ENCODE data around the gene COL26A1.

The COL26A1 gene

DNA sequence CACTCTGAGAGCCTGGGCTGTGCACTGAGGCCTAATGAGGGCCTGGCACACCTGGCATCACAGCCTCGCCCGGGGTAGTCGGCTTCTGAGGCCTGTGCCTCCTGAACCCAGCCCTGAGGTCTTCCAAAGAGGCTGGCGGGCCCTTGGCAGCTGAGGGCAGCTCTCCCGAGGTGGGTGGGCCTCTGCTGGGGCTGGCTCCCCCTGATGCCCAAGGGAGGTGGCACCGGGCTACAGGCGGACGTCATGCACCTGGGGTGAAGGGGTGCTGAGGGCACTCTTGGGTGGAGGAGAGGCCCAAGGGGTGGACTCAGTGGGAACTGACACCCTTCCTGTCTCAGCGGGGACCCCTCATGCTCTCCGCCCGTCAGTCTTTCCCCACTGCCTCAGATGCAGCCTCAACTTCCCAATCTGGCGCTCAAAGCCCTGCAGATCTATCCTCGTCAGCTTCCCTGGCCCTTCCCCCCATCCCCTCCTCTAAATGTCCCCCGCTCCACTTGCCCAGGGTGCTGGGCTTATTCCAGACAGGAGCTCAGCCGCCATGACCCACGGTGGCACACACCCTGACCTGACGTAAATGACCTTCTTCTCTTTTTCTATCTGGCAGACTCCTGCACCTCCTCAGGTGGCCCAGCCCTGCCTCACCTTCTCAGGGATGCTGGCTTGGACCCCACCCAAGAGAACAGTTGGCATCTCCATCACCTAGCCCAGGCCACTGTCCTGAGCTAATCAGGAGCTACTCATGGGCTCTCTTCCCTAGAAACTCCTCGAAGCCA is 228.2 kb downstream of the COL26A1 start:
- H3K27ac ChIP-seq (ENCODE audit: extremely low read depth, low read depth, low read length): no peak overlapping the region
- H3K36me3 ChIP-seq (ENCODE audit: control insufficient read depth in 2 of 2, insufficient read depth in 1 of 2, low read length in 2 of 2): no peaks in the 10 kb centered on the region
- no peak overlapping the region for H3K4me3 ChIP-seq (ENCODE audit: low read depth, low read length)
- no peaks in the 10 kb centered on the region for H3K4me1 ChIP-seq (ENCODE audit: control insufficient read depth, insufficient read depth, low read length)
- H3K9me3 ChIP-seq (ENCODE audit: control insufficient read depth, insufficient read depth, low read depth, low read length): no peaks in the 10 kb centered on the region
- ChIA-PET CTCF (interaction anchor here (1.1 kb wide), 1 partner anchor 12 kb away, joined by 5 read pairs; no protein-coding TSS in a partner anchor), POLR2A (no interaction called here)
- TF ChIP-seq ZFP69B (tag by site-specific recombination; IDR thresholded peaks at IDR 0.05): no peak
- TF ChIP-seq TRIM28 (IDR thresholded peaks at IDR 0.05; ENCODE audit: borderline replicate concordance, low read length): no peak
- TF ChIP-seq ZNF530 (tag by site-specific recombination; IDR thresholded peaks at IDR 0.05; ENCODE audit: low read depth): no peak
- no peak for TF ChIP-seq ZNF629 (tag by site-specific recombination; IDR thresholded peaks at IDR 0.05)
- TF ChIP-seq ZNF426 (tag by site-specific recombination; IDR thresholded peaks at IDR 0.05): no peak
- TF ChIP-seq ZNF18 (tag by site-specific recombination; IDR thresholded peaks at IDR 0.05): no peak
- no peak for TF ChIP-seq OVOL3 (tag by site-specific recombination; IDR thresholded peaks at IDR 0.05)
- no peak for TF ChIP-seq ZNF776 (tag by site-specific recombination; IDR thresholded peaks at IDR 0.05; ENCODE audit: borderline replicate concordance)
- TF ChIP-seq ZNF660 (tag by site-specific recombination; IDR thresholded peaks at IDR 0.05): no peak
- no peak for TF ChIP-seq ZNF792 (tag by site-specific recombination; IDR thresholded peaks at IDR 0.05)
- no peak for TF ChIP-seq ZFHX2 (tag by site-specific recombination; conservative IDR thresholded peaks at IDR 0.05)
- no peak for TF ChIP-seq ZNF549 (tag by site-specific recombination; IDR thresholded peaks at IDR 0.05)

DNA sequence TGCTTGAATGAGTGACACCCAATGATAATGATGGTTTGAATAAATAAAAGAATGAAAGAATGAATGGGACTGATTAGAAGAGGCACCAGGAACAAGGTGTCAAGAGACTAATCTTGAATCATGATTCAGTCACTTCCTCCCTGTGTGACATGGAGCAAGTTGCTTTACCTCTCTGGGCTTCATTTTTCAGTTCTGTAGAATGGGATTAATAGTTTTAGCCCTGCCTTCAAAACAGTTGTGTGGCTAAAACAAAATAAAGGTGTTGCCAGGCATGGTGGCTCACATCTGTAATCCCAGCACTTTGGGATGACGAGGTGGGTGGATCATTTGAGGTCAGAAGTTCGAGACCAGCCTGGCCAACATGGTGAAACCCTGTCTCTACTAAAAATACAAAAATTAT is 228.8 kb downstream of the COL26A1 start:
- CTCF ChIA-PET: interaction anchor here (1.1 kb wide), 1 partner anchor 11 kb away, joined by 5 read pairs; no protein-coding TSS in a partner anchor
- no peak overlapping the region for H3K4me3 ChIP-seq (ENCODE audit: low read depth, low read length)
- TF ChIP-seq ZNF677 (tag by site-specific recombination; IDR thresholded peaks at IDR 0.05): no peak
- H3K4me1 ChIP-seq (ENCODE audit: control insufficient read depth, insufficient read depth, low read length): no peaks in the 10 kb centered on the region
- H3K9me3 ChIP-seq (ENCODE audit: control insufficient read depth, insufficient read depth, low read depth, low read length): no peaks in the 10 kb centered on the region
- POLR2A ChIA-PET: no interaction called here
- no peaks in the 10 kb centered on the region for H3K36me3 ChIP-seq (ENCODE audit: control insufficient read depth in 2 of 2, insufficient read depth in 1 of 2, low read length in 2 of 2)
- H3K27ac ChIP-seq (ENCODE audit: extremely low read depth, low read depth, low read length): no peak overlapping the region

DNA sequence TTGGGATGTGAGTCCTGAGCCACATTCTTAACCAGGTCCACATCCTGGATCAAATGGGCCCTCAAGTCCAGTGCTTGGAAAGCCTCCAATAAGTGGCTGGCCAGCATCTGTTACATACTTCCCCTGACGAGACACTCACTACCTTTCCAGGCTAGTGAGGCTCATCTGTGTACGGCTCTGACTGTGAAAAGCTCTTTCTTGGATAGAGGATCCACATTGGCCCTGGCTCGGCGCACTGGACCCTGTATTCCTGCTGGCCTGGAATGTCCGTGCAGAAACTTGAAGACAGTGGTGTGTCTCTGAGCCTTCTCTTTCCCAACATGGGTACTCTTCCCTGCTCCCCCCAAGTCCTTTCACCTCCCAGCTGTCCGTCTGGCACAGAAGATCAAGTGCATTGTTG is 230.9 kb downstream of the COL26A1 start:
- POLR2A ChIA-PET: no interaction called here
- Histone ChIP-seq H3K36me3 (ENCODE audit: control insufficient read depth in 2 of 2, insufficient read depth in 1 of 2, low read length in 2 of 2) (no peaks in the 10 kb centered on the region), H3K4me1 (ENCODE audit: control insufficient read depth, insufficient read depth, low read length) (no peaks in the 10 kb centered on the region), H3K9me3 (ENCODE audit: control insufficient read depth, insufficient read depth, low read depth, low read length) (no peaks in the 10 kb centered on the region), H3K27ac (ENCODE audit: extremely low read depth, low read depth, low read length) (no peak overlapping the region), H3K4me3 (ENCODE audit: low read depth, low read length) (no peak overlapping the region)
- TF ChIP-seq, protein P1, sequence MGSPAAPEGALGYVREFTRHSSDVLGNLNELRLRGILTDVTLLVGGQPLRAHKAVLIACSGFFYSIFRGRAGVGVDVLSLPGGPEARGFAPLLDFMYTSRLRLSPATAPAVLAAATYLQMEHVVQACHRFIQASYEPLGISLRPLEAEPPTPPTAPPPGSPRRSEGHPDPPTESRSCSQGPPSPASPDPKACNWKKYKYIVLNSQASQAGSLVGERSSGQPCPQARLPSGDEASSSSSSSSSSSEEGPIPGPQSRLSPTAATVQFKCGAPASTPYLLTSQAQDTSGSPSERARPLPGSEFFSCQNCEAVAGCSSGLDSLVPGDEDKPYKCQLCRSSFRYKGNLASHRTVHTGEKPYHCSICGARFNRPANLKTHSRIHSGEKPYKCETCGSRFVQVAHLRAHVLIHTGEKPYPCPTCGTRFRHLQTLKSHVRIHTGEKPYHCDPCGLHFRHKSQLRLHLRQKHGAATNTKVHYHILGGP (tag by site-specific recombination; IDR thresholded peaks at IDR 0.05): no peak
- TF ChIP-seq ZNF341 (tag by site-specific recombination; IDR thresholded peaks at IDR 0.05; ENCODE audit: low read depth): no peak
- TF ChIP-seq ZNF214 (tag by site-specific recombination; IDR thresholded peaks at IDR 0.05; ENCODE audit: borderline replicate concordance): no peak
- no peak for TF ChIP-seq ZSCAN23 (tag by site-specific recombination; IDR thresholded peaks at IDR 0.05)
- TF ChIP-seq ZNF121 (tag by site-specific recombination; IDR thresholded peaks at IDR 0.05): no peak
- TF ChIP-seq ZNF335 (tag by site-specific recombination; conservative IDR thresholded peaks at IDR 0.05): no peak
- no peak for TF ChIP-seq ZNF138 (tag by site-specific recombination; IDR thresholded peaks at IDR 0.05; ENCODE audit: borderline replicate concordance)
- TF ChIP-seq ZNF600 (tag by site-specific recombination; IDR thresholded peaks at IDR 0.05): no peak
- no peak for TF ChIP-seq ZBTB6 (tag by site-specific recombination; IDR thresholded peaks at IDR 0.05)
- CTCF ChIA-PET: interaction anchor here (1.2 kb wide), 1 partner anchor 9 kb away, joined by 5 read pairs; no protein-coding TSS in a partner anchor
